Measurements from ENCODE around the gene DPH3. TPM values are rescaled to one million over a fixed set of nuclear protein-coding genes. Genes with fewer than 3 reads are reported as not detected.

Gene DPH3
- total RNA-seq, 1 donor = 33.4 TPM

- DNase-seq (ENCODE audit: low read depth) = no peak
- no peak for TF ChIP-seq CTCF (IDR thresholded peaks at IDR 0.05; ENCODE audit: insufficient read depth, low read length)
- H3K4me3 ChIP-seq (ENCODE audit: low read depth, low read length) = no peak overlapping the region
These were observed 19.1 kb downstream of the DPH3 start for GRCh38 chr3:16245609-16246008.

- no peak for TF ChIP-seq CTCF (IDR thresholded peaks at IDR 0.05; ENCODE audit: insufficient read depth, low read length)
- H3K4me3 ChIP-seq (ENCODE audit: low read depth, low read length) = no peak overlapping the region
- DNase-seq (ENCODE audit: low read depth) = peak; percentile 45
These were observed 20.8 kb downstream of the DPH3 start for GRCh38 chr3:16243706-16244490.

- TF ChIP-seq CTCF (IDR thresholded peaks at IDR 0.05; ENCODE audit: insufficient read depth, low read length) = no peak
- no peak overlapping the region for H3K4me3 ChIP-seq (ENCODE audit: low read depth, low read length)
- no peak for DNase-seq (ENCODE audit: low read depth)
These were observed 22.6 kb downstream of the DPH3 start for GRCh38 chr3:16242177-16242576.

- TF ChIP-seq CTCF (IDR thresholded peaks at IDR 0.05; ENCODE audit: insufficient read depth, low read length) = no peak
These were observed 23.5 kb downstream of the DPH3 start for GRCh38 chr3:16241225-16241624.

GRCh38 chr3:16240229-16241023 is 24.3 kb downstream of the DPH3 start:
- no peak overlapping the region for H3K4me3 ChIP-seq (ENCODE audit: low read depth, low read length)
- TF ChIP-seq CTCF (IDR thresholded peaks at IDR 0.05; ENCODE audit: insufficient read depth, low read length) = no peak
- peak; percentile 81 for DNase-seq (ENCODE audit: low read depth)

More at GRCh38 chr3:16241225-16241624, 23.5 kb downstream of the DPH3 start:
- H3K4me3 ChIP-seq (ENCODE audit: low read depth, low read length) = no peak overlapping the region
- DNase-seq (ENCODE audit: low read depth) = no peak

GRCh38 chr3:16239780-16240179 is 25.0 kb downstream of the DPH3 start:
- DNase-seq (ENCODE audit: low read depth) = peak; percentile 74
- no peak overlapping the region for H3K4me3 ChIP-seq (ENCODE audit: low read depth, low read length)
- no peak for TF ChIP-seq CTCF (IDR thresholded peaks at IDR 0.05; ENCODE audit: insufficient read depth, low read length)
